ENCODE measurements around the gene TBC1D22A.

DNA sequence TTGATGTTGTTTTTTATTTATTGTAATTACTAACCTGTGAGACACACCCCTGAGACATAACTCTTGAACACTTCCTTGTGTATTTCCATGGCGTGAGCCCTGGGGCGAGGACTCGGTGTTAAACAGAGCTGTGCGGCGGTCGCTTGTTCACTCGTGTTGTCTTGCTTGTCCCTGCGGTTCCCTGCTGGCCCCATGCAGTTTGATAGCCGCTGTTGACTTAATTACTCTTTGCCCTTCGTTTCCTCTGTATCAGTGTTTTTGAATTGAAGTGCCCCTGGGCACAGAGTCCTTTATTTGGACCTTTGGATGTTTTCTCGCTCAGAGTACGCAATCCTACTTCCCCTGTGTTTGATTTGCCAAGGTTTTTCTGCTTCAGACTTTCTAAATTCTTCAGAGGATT is 52.7 kb downstream of the TBC1D22A start:
- TF ChIP-seq SMC3 (conservative IDR thresholded peaks at IDR 0.05; ENCODE audit: poor library complexity) (no peak), EP300 (conservative IDR thresholded peaks at IDR 0.05; ENCODE audit: poor library complexity, severe bottlenecking) (no peak), POLR2AphosphoS5 (IDR thresholded peaks at IDR 0.05) (no peak), MXI1 (conservative IDR thresholded peaks at IDR 0.05; ENCODE audit: poor library complexity, severe bottlenecking) (no peak), RAD21 (conservative IDR thresholded peaks at IDR 0.05) (no peak)
- TF ChIP-seq, protein P1, sequence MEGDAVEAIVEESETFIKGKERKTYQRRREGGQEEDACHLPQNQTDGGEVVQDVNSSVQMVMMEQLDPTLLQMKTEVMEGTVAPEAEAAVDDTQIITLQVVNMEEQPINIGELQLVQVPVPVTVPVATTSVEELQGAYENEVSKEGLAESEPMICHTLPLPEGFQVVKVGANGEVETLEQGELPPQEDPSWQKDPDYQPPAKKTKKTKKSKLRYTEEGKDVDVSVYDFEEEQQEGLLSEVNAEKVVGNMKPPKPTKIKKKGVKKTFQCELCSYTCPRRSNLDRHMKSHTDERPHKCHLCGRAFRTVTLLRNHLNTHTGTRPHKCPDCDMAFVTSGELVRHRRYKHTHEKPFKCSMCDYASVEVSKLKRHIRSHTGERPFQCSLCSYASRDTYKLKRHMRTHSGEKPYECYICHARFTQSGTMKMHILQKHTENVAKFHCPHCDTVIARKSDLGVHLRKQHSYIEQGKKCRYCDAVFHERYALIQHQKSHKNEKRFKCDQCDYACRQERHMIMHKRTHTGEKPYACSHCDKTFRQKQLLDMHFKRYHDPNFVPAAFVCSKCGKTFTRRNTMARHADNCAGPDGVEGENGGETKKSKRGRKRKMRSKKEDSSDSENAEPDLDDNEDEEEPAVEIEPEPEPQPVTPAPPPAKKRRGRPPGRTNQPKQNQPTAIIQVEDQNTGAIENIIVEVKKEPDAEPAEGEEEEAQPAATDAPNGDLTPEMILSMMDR (IDR thresholded peaks at IDR 0.05; ENCODE audit: poor library complexity, severe bottlenecking), result no peak
- TF ChIP-seq, protein P2, sequence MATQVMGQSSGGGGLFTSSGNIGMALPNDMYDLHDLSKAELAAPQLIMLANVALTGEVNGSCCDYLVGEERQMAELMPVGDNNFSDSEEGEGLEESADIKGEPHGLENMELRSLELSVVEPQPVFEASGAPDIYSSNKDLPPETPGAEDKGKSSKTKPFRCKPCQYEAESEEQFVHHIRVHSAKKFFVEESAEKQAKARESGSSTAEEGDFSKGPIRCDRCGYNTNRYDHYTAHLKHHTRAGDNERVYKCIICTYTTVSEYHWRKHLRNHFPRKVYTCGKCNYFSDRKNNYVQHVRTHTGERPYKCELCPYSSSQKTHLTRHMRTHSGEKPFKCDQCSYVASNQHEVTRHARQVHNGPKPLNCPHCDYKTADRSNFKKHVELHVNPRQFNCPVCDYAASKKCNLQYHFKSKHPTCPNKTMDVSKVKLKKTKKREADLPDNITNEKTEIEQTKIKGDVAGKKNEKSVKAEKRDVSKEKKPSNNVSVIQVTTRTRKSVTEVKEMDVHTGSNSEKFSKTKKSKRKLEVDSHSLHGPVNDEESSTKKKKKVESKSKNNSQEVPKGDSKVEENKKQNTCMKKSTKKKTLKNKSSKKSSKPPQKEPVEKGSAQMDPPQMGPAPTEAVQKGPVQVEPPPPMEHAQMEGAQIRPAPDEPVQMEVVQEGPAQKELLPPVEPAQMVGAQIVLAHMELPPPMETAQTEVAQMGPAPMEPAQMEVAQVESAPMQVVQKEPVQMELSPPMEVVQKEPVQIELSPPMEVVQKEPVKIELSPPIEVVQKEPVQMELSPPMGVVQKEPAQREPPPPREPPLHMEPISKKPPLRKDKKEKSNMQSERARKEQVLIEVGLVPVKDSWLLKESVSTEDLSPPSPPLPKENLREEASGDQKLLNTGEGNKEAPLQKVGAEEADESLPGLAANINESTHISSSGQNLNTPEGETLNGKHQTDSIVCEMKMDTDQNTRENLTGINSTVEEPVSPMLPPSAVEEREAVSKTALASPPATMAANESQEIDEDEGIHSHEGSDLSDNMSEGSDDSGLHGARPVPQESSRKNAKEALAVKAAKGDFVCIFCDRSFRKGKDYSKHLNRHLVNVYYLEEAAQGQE (IDR thresholded peaks at IDR 0.05; ENCODE audit: borderline replicate concordance), result no peak
